Omental fat pad (tissue), 4 donors: ENCODE results near the gene GPR162. TPM values are rescaled to one million over a fixed set of nuclear protein-coding genes. Genes with fewer than 3 reads are reported as not detected.

Experiments used
- ATAC-seq: fragments of 150-250 bp; one replicate; pipeline ENCODE4 v1.9.1; 2016; ENCODE audit warnings: mild to moderate bottlenecking, moderate library complexity; ENCODE audit not compliant: low FRiP score
- DNase-seq: peaks from one replicate; pipeline ENCODE4 v3.0.0-alpha.2; 2019; ENCODE audit warnings: low spot score
- CTCF ChIP-seq, 3 donors: fragments of 450-650 bp; IDR thresholded peaks; one replicate each; pipeline ENCODE4 v1.5.1; 2016 to 2017; ENCODE audit warnings: antibody characterized with exemption in 3 of 3, mild to moderate bottlenecking in 3 of 3, moderate library complexity in 2 of 3
- total RNA-seq, 4 donors: library from RNA; depleted of rRNA; stranded (reverse); fragments of >200 nt; gene quantifications; one replicate each; pipeline ENCODE4 v1.1.0, GENCODE V29; 2016

GPR162 gene
- 1 to 10 TPM; 2.8 to 6.7 (median 2.9) TPM for total RNA-seq

- no peak for DNase-seq
- TF ChIP-seq CTCF (IDR thresholded peaks at IDR 0.05) = no peak
- ATAC-seq = peak; percentile 37
These were observed at the start of gene GPR162 for GRCh38 chr12:6821591-6822425. Gene GPR162 (plus strand): TSS chr12:6821821. CDS start chr12:6823899, 2,078 bp downstream.

- no peak for TF ChIP-seq CTCF (IDR thresholded peaks at IDR 0.05)
- no peak for DNase-seq
- no peak for ATAC-seq
These were observed 49.3 kb upstream of the GPR162 start, which contains the start of gene LAG3 for GRCh38 chr12:6772331-6772695. Gene LAG3 (plus strand): TSS chr12:6772520. CDS start chr12:6772853, 333 bp downstream.

- no peak for TF ChIP-seq CTCF (IDR thresholded peaks at IDR 0.05)
- ATAC-seq = no peak
- no peak for DNase-seq
These were observed 48.7 kb upstream of the GPR162 start for GRCh38 chr12:6772726-6773589.

- no peak for TF ChIP-seq CTCF (IDR thresholded peaks at IDR 0.05)
- DNase-seq (no peak), ATAC-seq (no peak)
These were observed 47.9 kb upstream of the GPR162 start for GRCh38 chr12:6773590-6774351.

- no peak for TF ChIP-seq CTCF (IDR thresholded peaks at IDR 0.05)
- no peak for DNase-seq
- ATAC-seq = no peak
These were observed 47.0 kb upstream of the GPR162 start for GRCh38 chr12:6774499-6775062.
